ENCODE results near the gene UGT1A10. TPM values are rescaled to one million over a fixed set of nuclear protein-coding genes. Genes with fewer than 3 reads are reported as not detected.

The UGT1A10 gene
- total RNA-seq, 1 donor from 2014 or later, result not detected

DNA sequence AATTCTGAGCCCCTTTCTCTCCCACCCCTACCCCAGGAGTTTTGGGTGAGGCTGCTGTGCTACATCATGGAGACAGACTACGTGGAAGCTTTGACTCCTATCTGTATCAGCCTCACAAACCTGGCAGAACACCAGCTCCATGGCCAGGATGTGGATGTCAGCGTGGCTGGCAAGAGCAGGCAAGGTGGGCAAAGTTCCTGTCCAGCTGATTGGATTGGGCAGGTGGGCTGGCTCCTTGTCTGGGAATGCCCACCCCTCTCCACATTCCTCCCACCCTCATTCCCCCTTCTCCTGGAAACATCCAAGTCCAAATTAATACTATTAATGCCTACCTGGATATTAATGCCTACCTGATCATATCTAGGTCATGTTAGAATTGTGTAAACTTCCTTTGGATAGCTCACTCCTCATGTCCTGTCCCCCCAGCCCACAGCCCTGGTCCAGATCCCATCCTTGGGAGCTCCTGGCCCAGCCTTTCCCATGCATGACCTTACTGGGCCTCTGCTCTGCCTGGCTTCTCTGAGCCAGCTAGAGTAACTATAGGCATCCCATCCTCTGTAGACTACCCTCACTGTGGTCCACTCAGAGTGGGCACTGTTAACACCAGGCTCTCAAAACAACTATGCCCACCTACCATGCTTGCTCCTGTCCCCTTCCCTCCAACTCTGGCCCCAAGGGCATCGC is 166.0 kb downstream of the UGT1A10 start:
- DNase-seq (ENCODE audit: low read depth in 2 of 2), result no peak

DNA sequence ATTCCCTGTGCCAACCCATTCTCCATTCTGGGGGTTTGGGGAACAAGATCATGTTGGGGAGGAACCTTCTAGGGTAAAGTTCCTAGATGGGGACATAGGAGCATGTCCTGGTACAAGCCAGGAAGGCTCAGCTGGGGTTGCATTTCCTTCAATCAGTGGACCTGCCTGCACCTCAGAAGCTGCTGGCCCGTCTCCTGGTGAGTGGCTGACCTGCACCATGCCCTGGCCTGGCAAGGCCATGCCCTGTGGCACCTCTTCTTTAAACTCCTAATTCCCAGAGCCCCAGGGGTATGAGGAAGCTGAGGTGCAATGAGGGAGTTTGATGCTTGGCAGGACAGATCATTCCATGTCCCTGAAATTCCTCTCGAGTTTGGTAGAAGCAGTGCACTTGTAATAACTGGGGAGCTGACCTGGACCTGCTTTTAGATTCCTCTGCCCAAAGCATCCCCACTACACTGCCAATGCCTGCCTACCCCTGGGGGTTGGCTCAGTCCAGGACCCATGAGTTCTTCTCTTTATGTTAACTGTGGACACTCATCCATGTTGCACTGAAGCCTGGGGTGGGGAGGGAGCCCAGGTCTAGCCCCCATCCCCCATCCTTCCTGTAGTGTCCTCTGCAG is 167.2 kb downstream of the UGT1A10 start:
- DNase-seq (ENCODE audit: low read depth in 2 of 2), result no peak

DNA sequence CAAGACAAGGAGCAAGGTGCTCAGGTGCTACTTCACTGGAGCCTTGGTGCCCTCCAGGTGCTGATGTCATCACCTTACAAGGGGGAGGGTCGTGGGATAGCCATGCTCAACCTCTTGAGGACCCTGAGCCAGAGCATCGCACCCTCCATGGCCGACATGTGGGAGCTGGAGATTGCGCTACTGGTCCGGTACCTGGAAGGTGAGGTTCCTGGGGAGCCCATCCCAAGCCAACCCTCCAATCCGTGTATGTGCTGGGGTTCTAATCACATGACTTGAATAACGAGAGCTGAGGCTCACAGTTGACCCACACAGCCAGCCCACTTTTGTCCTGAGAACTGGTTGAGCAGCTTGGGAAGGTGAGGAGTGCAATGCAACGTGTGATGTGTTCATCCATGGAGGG is 167.7 kb downstream of the UGT1A10 start:
- no peak for DNase-seq (ENCODE audit: low read depth in 2 of 2)

DNA sequence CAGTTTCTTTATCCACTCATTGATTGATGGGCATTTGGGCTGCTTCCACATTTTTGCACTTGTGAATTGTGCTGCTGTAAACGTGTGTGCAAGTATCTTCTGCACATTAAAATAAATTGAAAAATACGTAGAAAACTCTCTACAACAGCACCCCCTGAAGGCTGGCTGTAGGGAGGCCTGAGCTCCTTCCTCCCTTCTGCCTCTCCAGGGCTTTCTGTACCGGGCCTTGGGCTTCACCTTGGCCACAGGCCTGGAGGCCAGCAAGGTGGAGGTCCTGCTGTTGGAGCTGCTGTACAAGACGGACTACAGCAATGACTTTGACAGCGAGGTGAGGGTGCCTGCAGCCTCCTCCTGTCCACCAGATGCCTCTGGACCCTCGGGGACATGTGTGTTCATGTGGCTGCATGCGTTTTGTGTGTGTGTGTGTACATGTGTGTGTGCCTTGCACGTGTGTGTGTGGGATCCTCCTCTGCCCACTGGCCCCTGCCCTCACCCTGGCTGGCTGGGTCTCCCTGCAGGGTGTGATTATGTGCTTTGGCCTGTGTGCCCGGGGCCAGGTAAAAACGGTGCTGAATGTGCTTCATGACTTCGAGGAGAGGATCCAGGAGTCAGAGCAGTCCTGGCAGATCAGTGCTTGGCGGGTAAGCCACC is 171.1 kb downstream of the UGT1A10 start:
- no peak for DNase-seq (ENCODE audit: low read depth in 2 of 2)

DNA sequence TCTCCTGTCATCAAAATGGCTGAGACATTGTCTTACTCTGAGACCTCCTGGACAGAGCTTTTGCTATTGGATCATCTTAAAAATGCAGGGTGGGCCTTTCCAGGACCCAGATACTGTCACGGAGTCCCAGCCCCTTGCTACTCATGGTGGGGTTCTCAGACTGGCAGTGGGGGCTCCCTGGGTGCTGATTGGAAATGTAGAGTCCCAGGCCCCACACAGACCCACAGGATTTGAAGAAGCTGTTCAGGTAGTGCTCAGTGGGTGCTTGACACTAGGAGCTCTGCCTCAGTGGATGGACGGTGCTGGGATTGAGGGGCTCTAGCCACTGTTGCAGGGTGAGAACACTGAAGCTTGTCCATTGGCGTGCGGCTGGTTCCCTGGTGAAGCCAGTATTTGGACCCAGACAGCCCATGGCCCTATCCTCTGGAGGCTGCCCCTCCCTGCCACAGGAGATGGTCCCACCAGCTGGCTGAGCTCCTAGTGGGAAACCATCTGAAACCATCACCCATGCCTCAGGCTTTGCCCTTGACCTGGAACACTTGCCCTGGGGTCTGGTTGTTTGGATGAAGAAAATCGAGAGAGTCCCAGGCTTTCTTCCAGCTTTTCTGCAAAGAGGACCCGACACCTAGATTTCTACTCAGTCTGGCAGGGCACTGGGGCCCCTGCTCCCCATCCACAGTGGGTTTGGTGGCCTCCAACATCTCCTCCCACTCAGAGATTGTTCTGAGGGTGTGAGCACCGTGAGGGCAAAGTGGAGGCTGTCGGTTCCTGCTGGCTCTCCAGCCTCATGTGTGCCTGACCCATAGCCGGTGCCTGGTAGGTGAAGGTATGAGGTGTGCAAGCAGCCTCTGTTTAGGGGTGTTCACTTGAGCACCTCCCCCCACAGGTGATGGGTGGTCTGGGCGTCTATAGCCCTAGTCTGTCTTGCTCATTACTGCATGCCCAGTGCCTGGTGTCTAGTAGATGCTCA is 172.0 kb downstream of the UGT1A10 start:
- no peak for DNase-seq (ENCODE audit: low read depth in 2 of 2)

DNA sequence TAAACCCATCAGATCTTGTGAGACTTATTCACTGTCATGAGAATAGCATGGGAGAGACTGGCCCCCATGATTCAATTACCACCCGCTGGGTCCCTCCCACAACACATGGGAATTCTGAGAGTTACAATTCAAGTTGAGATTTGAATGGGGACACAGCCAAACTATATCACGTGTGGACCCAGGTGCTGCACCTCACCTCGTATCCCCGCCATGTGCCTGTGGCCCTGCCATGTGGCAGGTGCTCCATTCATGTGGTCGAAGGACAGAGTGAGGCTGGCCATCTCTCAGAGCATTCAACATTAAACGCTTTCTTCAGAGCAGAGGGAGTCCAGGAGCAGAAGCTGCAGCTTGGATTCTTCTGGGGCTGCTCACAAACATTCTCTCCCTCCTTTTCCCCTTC is 174.1 kb downstream of the UGT1A10 start:
- no peak for DNase-seq (ENCODE audit: low read depth in 2 of 2)

DNA sequence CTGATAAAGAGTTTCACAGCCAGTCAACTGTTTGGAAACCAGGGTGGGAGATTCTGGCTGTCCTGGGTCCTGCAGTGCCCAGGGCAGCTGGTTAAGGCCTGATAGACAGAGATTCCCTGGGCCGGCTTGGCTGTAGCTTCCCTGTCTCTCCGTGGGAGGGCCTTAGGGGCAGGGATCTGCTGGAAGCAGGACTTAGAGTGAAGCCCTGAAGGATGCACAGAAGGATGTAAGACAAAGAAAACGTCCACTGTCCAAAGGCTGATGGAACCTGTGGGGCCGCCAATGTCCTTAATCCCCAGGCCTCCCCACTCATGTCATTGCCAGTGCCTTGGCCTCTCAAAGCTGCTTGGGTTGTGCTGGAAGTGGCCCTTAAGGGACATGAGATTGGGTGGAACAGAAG is 174.8 kb downstream of the UGT1A10 start:
- no peak for DNase-seq (ENCODE audit: low read depth in 2 of 2)

DNA sequence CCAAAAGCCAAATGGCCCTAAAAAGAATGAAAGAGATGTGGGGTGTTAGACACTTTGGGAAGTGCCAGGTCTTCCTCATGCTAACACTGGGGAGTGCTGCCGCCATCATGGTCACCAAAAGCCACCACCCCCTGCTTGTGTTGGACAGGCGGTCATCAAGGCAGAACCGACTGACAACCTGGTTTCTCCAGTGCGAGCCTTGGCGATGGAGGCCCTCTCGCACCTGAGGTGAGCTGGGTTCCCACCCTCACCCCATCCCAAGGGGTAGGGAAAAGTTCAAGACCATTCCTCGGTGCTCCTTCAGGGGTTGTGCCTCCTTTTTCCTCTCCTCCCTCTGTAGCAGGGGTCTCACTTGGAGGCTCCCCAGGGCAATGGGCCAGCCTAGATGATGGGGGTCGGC is 175.5 kb downstream of the UGT1A10 start:
- no peak for DNase-seq (ENCODE audit: low read depth in 2 of 2)

DNA sequence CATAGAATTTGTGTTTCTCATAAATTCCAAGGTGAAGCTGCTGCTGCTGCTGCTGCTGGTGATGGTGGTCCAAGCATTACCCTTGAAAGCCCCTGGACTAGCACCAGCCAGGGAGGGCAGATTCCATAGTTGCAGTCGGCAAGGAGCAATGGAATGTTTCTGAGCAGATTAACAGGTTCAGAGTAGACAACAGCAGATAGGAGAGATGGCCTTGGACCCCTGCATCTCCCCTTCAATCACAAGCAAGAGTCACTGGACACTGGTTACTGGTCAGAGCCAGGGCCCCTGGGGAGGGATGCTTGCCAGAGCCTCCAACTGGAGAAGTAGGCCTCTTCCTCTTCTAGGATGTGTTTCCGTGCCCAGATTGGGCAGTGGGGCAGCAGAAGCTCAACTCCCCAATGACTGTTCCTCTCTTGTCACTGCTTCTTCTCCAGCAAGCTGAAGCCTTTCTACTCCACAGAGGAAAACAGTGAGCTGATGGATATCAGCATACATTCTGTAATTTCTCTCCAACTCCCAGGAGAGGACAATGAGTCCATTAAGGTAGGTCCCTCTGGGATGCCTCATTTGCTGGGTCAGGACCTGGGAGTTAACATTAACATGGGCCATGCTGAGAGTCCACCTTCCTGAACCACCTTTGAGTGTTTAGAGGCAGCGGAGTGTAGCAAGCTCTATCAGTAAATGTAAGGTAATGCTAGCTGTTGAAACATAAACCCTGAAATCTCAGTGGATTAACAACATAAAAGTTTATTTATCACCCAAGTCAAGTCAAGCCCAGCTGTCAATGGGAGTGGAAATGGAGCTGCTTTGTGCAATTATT is 177.2 kb downstream of the UGT1A10 start:
- DNase-seq (ENCODE audit: low read depth in 2 of 2), result no peak

DNA sequence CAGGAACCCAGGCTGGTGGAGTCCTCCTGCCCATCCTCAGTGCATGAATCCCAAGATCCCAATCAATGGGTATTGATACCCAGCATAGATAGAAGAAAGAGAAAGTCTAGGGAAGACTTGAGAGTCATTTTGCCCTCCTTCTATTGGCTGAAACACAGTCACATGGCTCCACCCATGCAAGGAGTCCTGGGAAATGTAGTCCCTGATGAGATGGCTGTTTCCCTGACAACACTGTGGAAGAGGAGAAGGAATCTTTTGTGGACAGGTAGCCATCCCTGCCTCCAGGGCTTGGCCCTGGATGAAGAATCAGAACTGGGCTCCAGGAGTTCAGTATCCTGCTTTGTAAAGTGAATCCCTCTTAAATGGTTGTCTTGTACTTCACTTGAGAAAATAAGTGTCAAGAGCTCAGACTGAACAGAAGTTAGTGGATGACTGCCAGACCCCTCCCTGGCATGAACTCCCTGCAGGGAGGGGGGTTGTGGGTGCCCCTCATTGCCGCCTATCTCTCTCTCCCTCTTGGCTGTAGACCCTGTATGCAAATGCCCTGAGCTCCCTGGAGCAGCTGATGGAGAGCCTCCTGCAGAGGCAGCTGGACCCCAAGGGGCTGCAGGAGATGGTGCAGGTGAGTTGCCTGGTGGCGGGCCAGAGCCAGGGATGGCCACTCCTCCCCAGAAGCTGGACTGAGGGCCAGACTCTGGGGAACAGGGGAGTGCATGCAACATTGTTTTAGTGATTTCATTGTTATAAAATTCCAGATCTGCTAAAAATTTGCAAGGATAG is 178.0 kb downstream of the UGT1A10 start:
- DNase-seq (ENCODE audit: low read depth in 2 of 2), result no peak

DNA sequence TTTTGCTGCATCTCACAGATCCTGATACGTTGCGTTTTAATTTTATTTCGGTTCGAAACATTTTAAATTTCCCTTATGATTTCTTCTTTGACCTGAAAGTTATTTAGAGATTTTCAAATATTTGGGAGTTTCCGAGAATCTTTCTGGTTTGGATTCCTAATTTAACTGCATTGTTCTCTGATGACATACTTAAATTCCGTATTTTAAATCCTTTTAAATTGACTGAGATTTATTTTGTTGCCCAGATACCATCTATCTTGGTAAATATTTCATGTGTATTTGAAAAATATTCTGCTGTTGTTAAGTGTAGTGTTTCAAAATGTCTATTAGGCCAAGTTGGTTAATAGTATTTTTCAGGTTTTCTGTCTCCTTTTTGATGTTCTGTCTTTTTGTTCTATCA is 179.6 kb downstream of the UGT1A10 start:
- no peak for DNase-seq (ENCODE audit: low read depth in 2 of 2)

DNA sequence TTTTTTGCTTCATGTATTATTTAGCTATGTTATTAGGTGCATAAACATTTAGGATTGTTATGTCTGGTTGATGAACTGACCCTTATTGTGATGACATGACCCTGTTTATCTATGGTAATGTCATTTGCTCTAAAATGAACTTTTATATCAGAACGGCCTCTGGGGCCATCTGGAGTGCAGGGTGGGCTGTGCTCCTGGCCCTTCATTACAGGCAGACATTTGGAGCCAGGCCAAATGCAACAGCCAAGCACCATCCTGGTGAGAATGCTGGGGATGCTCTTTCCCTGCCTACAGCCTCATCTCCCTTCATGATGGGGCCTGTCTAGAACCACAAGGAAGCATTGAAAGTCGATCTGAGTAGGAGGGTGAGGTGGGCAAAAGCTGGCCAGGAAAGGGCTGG is 180.1 kb downstream of the UGT1A10 start:
- DNase-seq (ENCODE audit: low read depth in 2 of 2), result no peak

DNA sequence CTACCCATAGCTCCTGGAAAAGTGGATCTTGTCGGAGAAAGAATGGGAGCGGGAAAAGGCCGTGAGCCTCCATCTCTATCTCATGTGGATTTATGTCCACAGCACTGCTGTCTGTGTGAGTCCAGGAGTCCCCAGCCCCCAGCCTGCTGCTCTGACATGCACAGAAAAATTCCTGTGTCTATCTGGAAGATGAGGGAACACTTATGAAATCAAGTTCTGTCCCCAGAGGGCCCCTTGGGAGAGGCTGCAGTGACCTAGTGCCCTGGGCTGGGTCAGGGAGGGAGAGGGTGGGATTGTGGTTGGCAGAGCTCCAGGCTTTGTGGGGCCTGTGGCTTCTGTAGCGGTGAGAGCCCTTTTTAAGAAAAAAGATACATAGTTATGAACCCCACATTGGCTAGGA is 180.5 kb downstream of the UGT1A10 start:
- DNase-seq (ENCODE audit: low read depth in 2 of 2), result no peak

DNA sequence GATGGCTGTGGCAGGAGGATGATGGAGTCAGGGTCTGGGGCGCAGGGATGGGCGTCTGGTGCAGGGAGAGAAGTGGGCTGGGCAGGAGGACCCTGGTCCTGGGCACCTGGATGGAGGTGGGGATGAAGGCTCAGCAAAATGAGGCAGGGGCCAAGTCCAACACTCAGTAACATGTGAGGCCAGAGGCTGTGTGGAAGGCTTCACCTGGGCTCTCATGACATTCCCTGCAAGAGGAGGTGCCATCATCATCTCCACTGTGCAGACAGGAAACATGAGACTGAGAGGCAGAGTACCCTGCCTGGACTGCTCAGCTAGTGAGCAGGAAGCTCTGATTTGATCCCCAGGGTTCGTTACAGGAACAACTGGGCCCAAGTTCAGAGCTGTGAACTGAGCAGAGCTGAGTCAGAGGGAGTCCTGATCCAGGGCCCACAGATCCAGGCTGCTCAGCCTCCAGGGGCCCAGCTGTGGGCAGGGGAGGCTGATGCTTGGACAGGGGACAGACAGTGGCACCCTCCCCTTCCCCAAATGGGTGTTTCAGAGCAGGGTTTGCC is 181.2 kb downstream of the UGT1A10 start:
- DNase-seq (ENCODE audit: low read depth in 2 of 2), result no peak

DNA sequence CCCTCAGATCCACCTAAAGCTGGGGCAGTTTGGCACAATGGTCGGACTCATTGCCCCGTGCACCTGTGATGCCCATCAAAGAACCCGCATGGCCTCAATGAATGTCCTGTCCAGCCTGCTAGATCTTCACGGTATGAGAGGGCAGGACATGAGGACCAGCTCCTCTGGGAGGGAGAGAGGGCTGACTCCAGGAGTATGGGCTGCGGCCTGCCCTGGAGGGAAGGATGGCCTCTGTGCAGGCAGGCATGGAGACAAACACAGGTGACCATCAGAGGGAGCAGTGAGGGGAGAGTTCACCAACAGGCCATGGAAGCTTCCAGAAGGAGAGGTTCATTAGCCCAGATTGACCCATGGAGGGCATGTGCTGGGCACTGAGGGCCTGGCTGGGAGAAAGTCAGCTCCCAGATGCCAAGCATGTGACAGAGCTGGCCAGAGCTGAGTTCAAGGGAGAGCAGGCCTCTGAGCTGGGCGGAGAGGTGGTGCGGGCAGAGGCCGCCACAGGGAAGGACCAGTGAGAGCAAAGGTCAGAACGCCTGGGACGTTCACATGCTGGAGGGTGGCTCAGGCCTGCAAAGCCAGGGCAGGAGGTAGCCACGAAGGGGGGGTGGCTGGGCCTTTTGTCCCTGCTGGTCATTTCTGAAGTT is 181.9 kb downstream of the UGT1A10 start:
- no peak for DNase-seq (ENCODE audit: low read depth in 2 of 2)

DNA sequence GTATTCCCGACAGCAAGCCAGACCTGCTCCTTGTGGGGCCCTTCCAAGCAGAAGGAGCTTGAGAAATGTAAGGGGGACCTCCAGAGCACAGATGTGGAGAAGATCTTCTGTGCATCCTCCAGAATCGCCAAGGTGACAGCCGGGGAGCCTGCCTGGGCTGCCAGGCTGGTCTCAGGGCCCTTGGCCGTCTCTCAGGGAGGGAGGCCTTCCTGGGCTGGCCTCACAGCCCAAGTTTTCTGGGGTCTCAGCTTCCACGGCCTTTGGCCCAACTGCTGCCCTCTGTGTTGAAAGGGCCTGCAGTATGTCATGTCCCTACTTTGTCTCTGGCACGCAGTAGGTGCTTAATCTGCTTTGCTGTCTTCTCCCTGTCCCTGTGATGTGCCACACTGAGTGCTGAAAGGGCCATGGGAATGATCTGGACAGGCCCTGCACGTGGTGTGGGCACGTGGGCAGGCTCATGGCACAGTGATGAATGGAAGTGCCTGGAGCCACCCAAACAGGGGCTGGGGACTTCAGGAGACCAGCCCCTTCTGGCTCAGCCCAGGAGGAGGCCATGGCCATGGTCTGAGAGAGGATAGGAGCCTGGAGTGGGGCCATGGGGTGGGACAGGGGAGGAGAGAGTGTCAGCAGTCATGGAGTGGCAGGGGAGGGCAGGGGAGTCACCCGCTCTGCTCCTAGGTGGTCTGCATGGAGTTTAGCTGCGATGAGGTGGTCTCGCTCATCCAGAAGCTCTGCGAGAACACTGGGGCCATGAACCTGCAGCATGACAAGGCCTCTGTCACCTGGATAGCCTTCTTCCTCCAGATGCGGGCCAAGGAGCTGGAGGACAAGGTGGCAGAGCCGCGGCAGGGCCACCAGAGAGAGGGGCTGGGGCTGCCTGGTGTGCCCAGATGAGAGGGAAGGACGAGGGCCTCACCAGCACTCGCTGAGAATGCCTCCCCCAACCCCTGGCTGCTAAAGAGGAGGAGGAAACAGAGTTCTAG is 182.7 kb downstream of the UGT1A10 start:
- no peak for DNase-seq (ENCODE audit: low read depth in 2 of 2)

DNA sequence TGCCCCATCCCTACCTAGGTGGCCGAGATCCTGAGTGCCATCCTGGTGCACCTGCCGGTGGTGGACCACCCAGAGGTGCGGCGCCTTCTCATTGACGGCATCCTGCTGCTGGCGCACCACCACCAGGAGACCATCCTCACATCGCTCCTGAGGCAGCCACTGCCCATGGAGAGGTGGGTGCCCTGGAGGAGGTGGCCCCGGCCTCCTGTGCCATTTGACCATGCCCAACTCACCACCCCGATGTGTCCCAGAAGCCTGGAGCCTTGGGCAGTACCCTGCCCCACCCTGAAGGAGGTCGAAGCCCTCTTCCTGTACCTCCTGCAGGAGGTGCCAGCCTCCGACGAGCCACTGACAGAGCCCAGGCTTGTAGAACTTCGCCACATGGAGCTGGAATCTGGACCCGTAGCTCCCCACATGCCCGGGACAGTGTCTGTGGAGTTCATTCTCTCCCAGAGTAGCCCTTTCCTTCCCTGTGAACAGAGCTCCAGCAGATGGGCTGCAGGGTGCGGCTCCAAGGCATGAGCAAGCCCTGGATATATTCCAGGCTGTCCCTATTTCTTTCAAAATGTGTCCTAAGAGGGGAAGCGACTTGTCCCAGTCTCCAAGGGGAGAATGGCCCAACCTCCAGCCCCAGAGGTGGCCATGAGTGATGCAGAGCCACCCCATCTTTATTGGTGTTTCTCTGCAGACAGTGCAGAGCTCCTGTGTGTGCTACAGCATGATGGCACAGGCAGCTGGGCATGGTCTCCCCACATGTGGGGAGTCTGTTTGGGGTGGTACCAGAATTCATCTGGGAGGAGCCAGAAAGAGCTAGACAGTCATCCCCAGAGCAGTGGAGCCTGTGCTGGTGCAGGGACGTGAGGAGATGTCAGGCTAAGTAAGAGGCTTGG is 183.9 kb downstream of the UGT1A10 start:
- no peak for DNase-seq (ENCODE audit: low read depth in 2 of 2)
